Keratinocyte (primary cell): Measurements from ENCODE around the gene MBD3L5. TPM values are rescaled to one million over a fixed set of nuclear protein-coding genes. Genes with fewer than 3 reads are reported as not detected.
"Not testable (repeated sequence)": the region's sequence is repeated elsewhere in the genome, so short reads cannot be mapped to it uniquely, and the experiment has no call there.

Experiments
- DNase-seq: peaks from one replicate; pipeline ENCODE4 v3.0.0-alpha.2; 2011; ENCODE audit warnings: low read depth, missing footprints, low spot score
- FAIRE-seq: peaks from 2 replicates; lab custom pipeline; 2011; peaks lifted over from hg19 to GRCh38; lab: Jason Lieb, UNC
- H2AFZ ChIP-seq: 2 replicates; pipeline ENCODE4 v1.6.0; 2012; ENCODE audit warnings: low read length, control low read depth, inconsistent platforms; ENCODE audit not compliant: control insufficient read depth
- H3K27ac ChIP-seq: 2 replicates; pipeline ENCODE4 v1.5.1; 2011; ENCODE audit warnings: low read length; ENCODE audit not compliant: control insufficient read depth, insufficient read depth
- H3K27me3 ChIP-seq: 3 replicates; pipeline ENCODE4 v1.6.0; 2011; ENCODE audit warnings: low read length; ENCODE audit not compliant: control insufficient read depth, insufficient read depth; ENCODE audit errors: extremely low read depth
- H3K36me3 ChIP-seq, 2 experiments: 2 replicates in 1 of 2; 3 replicates in 1 of 2; pipeline ENCODE4 v1.5.1; 2011; ENCODE audit warnings: low read length in 2 of 2, mild to moderate bottlenecking in 1 of 2; ENCODE audit not compliant: control insufficient read depth in 2 of 2, insufficient read depth in 2 of 2; ENCODE audit errors: extremely low read depth in 1 of 2
- H3K4me1 ChIP-seq: 3 replicates; pipeline ENCODE4 v1.5.1; 2011; ENCODE audit warnings: low read length; ENCODE audit not compliant: control insufficient read depth, insufficient read depth; ENCODE audit errors: extremely low read depth
- H3K4me2 ChIP-seq: 3 replicates; pipeline ENCODE4 v1.6.0; 2011; ENCODE audit warnings: low read depth, low read length; ENCODE audit not compliant: control insufficient read depth, insufficient read depth; ENCODE audit errors: extremely low read depth
- H3K4me3 ChIP-seq, 3 experiments: fragments of 200-600 bp in 1 of 3; sonication (generic) in 1 of 3; 2 replicates in 2 of 3; 3 replicates in 1 of 3; pipeline ENCODE4 v1.5.1; 2011 to 2016; ENCODE audit warnings: low read length in 3 of 3, mild to moderate bottlenecking in 3 of 3, control low read depth in 2 of 3, inconsistent platforms in 1 of 3, low read depth in 1 of 3, mixed read lengths in 1 of 3, mixed run types in 1 of 3, moderate library complexity in 1 of 3; ENCODE audit not compliant: control insufficient read depth in 2 of 3, insufficient read depth in 2 of 3; ENCODE audit errors: extremely low read depth in 1 of 3
- H3K79me2 ChIP-seq: 2 replicates; pipeline ENCODE4 v1.6.0; 2012; ENCODE audit warnings: low read length; ENCODE audit not compliant: control insufficient read depth, insufficient read depth
- H3K9ac ChIP-seq: 3 replicates; pipeline ENCODE4 v1.6.0; 2011; ENCODE audit warnings: low read length; ENCODE audit not compliant: control insufficient read depth, insufficient read depth; ENCODE audit errors: extremely low read depth
- H3K9me1 ChIP-seq: 3 replicates; pipeline ENCODE4 v1.6.0; 2011; ENCODE audit warnings: low read length; ENCODE audit not compliant: control insufficient read depth, insufficient read depth; ENCODE audit errors: extremely low read depth
- H3K9me3 ChIP-seq: 2 replicates; pipeline ENCODE4 v1.5.1; 2012; ENCODE audit warnings: low read depth, low read length; ENCODE audit not compliant: control insufficient read depth
- H4K20me1 ChIP-seq: 3 replicates; pipeline ENCODE4 v1.6.0; 2011; ENCODE audit warnings: low read length; ENCODE audit not compliant: control insufficient read depth, insufficient read depth; ENCODE audit errors: extremely low read depth
- CTCF ChIP-seq, 3 experiments: IDR thresholded peaks in 1 of 3; conservative IDR thresholded peaks in 1 of 3; optimal IDR thresholded peaks in 1 of 3; 2 replicates in 2 of 3; 3 replicates in 1 of 3; pipeline versions ENCODE3 to v1.5.1; 2011; ENCODE audit warnings: low read length in 3 of 3, mild to moderate bottlenecking in 3 of 3, moderate library complexity in 2 of 3, control low read depth in 1 of 3, inconsistent platforms in 1 of 3; ENCODE audit not compliant: insufficient read depth in 2 of 3; ENCODE audit errors: extremely low read depth in 1 of 3
- dilution Hi-C: fragments of 300-500 bp; cut with MboI; formaldehyde crosslinking; loops from one replicate; pipeline ENCODE4 v1.7.0; 2020; ENCODE audit warnings: low sequenced_read_pairs; ENCODE audit not compliant: extremely low pct_ligation_motif_present
- polyA plus RNA-seq, 5 experiments: library from polyadenylated mRNA; depleted of rRNA in 3 of 5; stranded (reverse) in 3 of 5; stranded (forward) in 1 of 5; unstranded in 1 of 5; fragments of >200 nt; gene quantifications; 1 replicate in 1 of 5; 2 replicates in 3 of 5; 3 replicates in 1 of 5; pipeline versions ENCODE4 v1.2.1 to v1.2.3, GENCODE V29; 2011 to 2012; ENCODE audit warnings: missing spikeins in 2 of 5, low read depth in 1 of 5, low replicate concordance in 1 of 5

Gene MBD3L5
- polyA plus RNA-seq, 1 donor (not counting 4 experiments of a cell fraction or from before 2014, with no cell fraction given): not detected

- H3K36me3 ChIP-seq, FAIRE-seq, H3K27me3 ChIP-seq, H3K9me3 ChIP-seq, dilution Hi-C loops, DNase-seq, H3K4me2 ChIP-seq, H3K9ac ChIP-seq, H3K27ac ChIP-seq, H3K4me1 ChIP-seq, H4K20me1 ChIP-seq, H3K9me1 ChIP-seq, H3K4me3 ChIP-seq: not testable (repeated sequence)
- peak overlapping the region; percentile 8 for H2AFZ ChIP-seq
- peak in 2 of 3 experiments; percentile 12 to 27 for TF ChIP-seq CTCF (optimal IDR thresholded peaks at IDR 0.05 in 1 of 3, IDR thresholded peaks at IDR 0.05 in 1 of 3, conservative IDR thresholded peaks at IDR 0.05 in 1 of 3; ENCODE audit: extremely low read depth in 1 of 3, insufficient read depth in 2 of 3, low read length in 3 of 3)
- H3K79me2 ChIP-seq: peaks cover 11% of the 10 kb centered on the region
Observed at GRCh38 chr19:7067122-7067521, 36.7 kb downstream of the MBD3L5 start.

- Histone ChIP-seq H4K20me1 (no peaks in the 10 kb centered on the region), H3K27ac (no peak overlapping the region), H3K27me3 (no peaks in the 10 kb centered on the region), H3K36me3 (peaks cover 6 to 8% of the 10 kb centered on the region in 2 experiments), H3K9me1 (no peaks in the 10 kb centered on the region), H3K79me2 (peaks cover 11% of the 10 kb centered on the region), H3K4me1 (peaks cover 6% of the 10 kb centered on the region), H3K4me3 (no peak overlapping the region), H3K9ac (no peak overlapping the region), H2AFZ (no peak overlapping the region), H3K4me2 (no peak overlapping the region), H3K9me3 (no peaks in the 10 kb centered on the region)
- TF ChIP-seq CTCF (optimal IDR thresholded peaks at IDR 0.05 in 1 of 3, IDR thresholded peaks at IDR 0.05 in 1 of 3, conservative IDR thresholded peaks at IDR 0.05 in 1 of 3; ENCODE audit: extremely low read depth in 1 of 3, insufficient read depth in 2 of 3, low read length in 3 of 3): no peak
- dilution Hi-C loops: no loop called here
- DNase-seq (no peak), FAIRE-seq (no peak)
Observed at GRCh38 chr19:7067716-7068115, 37.3 kb downstream of the MBD3L5 start.
